Measurements from ENCODE around the gene HADHB.

Gene HADHB

DNA sequence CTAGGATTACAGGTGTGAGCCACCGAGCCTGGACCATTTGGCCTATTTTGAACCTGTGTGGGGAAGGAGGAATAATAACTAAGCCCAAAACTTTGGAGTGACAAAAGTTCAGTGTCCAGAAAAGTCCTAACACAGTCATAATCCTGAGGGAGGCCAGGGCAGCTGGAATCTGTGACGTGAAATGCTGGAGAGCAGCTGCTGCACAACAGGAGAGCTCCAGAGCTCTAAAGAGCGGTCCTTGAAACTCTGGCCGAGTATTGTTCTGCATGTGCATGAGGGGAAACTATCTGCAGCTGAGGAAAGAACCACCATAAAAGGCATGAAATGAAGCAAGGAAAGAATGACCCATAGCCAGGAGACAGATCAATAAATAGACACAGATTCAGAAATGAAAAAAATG lies 28.2 kb upstream of the HADHB start:
- Histone ChIP-seq H3K36me3 (ENCODE audit: low read length) (peaks cover 12% of the 10 kb centered on the region), H3K4me3 (ENCODE audit: insufficient read depth, low read length, poor library complexity, severe bottlenecking) (no peak overlapping the region), H3K9ac (ENCODE audit: low read length) (no peak overlapping the region), H3K27me3 (ENCODE audit: low read length) (no peaks in the 10 kb centered on the region), H3K9me2 (replicated peaks; ENCODE audit: insufficient read depth, low read length) (no peaks in the 10 kb centered on the region), H3K9me3 (ENCODE audit: insufficient read depth, low read length) (peaks cover 3% of the 10 kb centered on the region; the same call in 1 of the 2 replicates), H4K20me1 (ENCODE audit: low read depth, low read length) (no peaks in the 10 kb centered on the region), H3K27ac (ENCODE audit: low read depth, low read length) (no peak overlapping the region), H3K79me2 (ENCODE audit: insufficient read depth, low read length) (no peaks in the 10 kb centered on the region), H3K4me2 (ENCODE audit: low read depth, low read length, poor library complexity, severe bottlenecking) (no peak overlapping the region), H3F3A (ENCODE audit: insufficient read depth) (no peaks in the 10 kb centered on the region), H2AFZ (ENCODE audit: low read depth, low read length, severe bottlenecking) (no peak overlapping the region)
- no peak for TF ChIP-seq EZH2phosphoT487 (conservative IDR thresholded peaks at IDR 0.05; ENCODE audit: low read length)
- TF ChIP-seq, protein P1, sequence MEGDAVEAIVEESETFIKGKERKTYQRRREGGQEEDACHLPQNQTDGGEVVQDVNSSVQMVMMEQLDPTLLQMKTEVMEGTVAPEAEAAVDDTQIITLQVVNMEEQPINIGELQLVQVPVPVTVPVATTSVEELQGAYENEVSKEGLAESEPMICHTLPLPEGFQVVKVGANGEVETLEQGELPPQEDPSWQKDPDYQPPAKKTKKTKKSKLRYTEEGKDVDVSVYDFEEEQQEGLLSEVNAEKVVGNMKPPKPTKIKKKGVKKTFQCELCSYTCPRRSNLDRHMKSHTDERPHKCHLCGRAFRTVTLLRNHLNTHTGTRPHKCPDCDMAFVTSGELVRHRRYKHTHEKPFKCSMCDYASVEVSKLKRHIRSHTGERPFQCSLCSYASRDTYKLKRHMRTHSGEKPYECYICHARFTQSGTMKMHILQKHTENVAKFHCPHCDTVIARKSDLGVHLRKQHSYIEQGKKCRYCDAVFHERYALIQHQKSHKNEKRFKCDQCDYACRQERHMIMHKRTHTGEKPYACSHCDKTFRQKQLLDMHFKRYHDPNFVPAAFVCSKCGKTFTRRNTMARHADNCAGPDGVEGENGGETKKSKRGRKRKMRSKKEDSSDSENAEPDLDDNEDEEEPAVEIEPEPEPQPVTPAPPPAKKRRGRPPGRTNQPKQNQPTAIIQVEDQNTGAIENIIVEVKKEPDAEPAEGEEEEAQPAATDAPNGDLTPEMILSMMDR (IDR thresholded peaks at IDR 0.05; ENCODE audit: insufficient read depth, low read length, poor library complexity, severe bottlenecking): no peak

DNA sequence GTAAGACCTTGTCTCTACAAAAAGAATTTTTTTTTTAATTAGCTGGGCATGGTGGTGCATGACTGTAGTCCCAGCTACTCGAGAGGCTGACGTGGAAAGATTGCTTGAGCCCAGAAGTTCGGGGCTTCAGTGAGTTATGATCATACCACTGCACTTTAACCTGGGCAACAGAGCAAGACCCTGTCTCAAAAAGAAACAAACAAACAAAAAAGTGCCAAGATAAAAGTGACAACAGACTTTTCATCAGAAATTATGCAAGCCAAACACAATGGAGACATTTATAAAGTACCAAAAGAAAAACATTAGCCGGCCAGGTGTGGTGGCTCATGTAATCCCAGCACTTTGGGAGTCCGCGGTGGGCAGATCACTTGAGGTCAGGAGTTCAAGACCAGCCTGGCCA lies 27.0 kb upstream of the HADHB start:
- TF ChIP-seq, protein P1 (IDR thresholded peaks at IDR 0.05; ENCODE audit: insufficient read depth, low read length, poor library complexity, severe bottlenecking): no peak
- TF ChIP-seq EZH2phosphoT487 (conservative IDR thresholded peaks at IDR 0.05; ENCODE audit: low read length): no peak

DNA sequence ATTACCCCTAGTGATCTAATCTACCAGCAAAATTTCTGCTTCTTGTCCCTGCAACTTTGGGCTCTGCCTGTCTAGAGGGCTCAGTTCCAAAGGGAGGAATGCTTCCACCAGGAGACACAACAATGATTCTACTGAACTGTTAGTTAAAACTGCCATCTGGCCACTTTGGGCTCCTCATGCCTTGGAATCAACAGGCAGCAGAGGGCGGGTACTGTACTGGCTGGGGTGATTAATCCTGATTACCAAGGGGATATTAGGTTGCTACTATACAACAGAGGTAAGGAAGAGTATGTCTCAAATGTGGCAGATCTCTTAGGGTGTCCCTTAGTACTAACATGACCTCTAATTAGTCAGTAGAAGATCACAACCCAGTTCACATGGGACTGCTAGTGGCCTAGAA lies 21.7 kb upstream of the HADHB start:
- H2AFZ ChIP-seq (ENCODE audit: low read depth, low read length, severe bottlenecking): no peak overlapping the region
- H3K9ac ChIP-seq (ENCODE audit: low read length): no peak overlapping the region
- TF ChIP-seq, protein P1 (IDR thresholded peaks at IDR 0.05; ENCODE audit: insufficient read depth, low read length, poor library complexity, severe bottlenecking): no peak
- no peak for TF ChIP-seq EZH2phosphoT487 (conservative IDR thresholded peaks at IDR 0.05; ENCODE audit: low read length)
- no peaks in the 10 kb centered on the region for H3F3A ChIP-seq (ENCODE audit: insufficient read depth)
- no peak overlapping the region for H3K4me2 ChIP-seq (ENCODE audit: low read depth, low read length, poor library complexity, severe bottlenecking)
- peaks cover 31% of the 10 kb centered on the region for H3K36me3 ChIP-seq (ENCODE audit: low read length)
- peaks cover 2% of the 10 kb centered on the region; the same call in 1 of the 2 replicates for H3K9me3 ChIP-seq (ENCODE audit: insufficient read depth, low read length)
- H4K20me1 ChIP-seq (ENCODE audit: low read depth, low read length): no peaks in the 10 kb centered on the region
- H3K27me3 ChIP-seq (ENCODE audit: low read length): no peaks in the 10 kb centered on the region
- H3K9me2 ChIP-seq (replicated peaks; ENCODE audit: insufficient read depth, low read length): no peaks in the 10 kb centered on the region
- H3K4me3 ChIP-seq (ENCODE audit: insufficient read depth, low read length, poor library complexity, severe bottlenecking): no peak overlapping the region
- H3K79me2 ChIP-seq (ENCODE audit: insufficient read depth, low read length): no peaks in the 10 kb centered on the region
- no peak overlapping the region for H3K27ac ChIP-seq (ENCODE audit: low read depth, low read length)

More for the DNA sequence above, 27.0 kb upstream of the HADHB start:
- H3K36me3 ChIP-seq (ENCODE audit: low read length): peaks cover 10% of the 10 kb centered on the region
- H3K27me3 ChIP-seq (ENCODE audit: low read length): no peaks in the 10 kb centered on the region
- H4K20me1 ChIP-seq (ENCODE audit: low read depth, low read length): no peaks in the 10 kb centered on the region
- no peaks in the 10 kb centered on the region for H3K9me2 ChIP-seq (replicated peaks; ENCODE audit: insufficient read depth, low read length)
- no peak overlapping the region for H3K4me3 ChIP-seq (ENCODE audit: insufficient read depth, low read length, poor library complexity, severe bottlenecking)
- no peaks in the 10 kb centered on the region for H3F3A ChIP-seq (ENCODE audit: insufficient read depth)
- H3K9me3 ChIP-seq (ENCODE audit: insufficient read depth, low read length): peaks cover 3% of the 10 kb centered on the region; the same call in 1 of the 2 replicates
- no peak overlapping the region for H2AFZ ChIP-seq (ENCODE audit: low read depth, low read length, severe bottlenecking)
- H3K4me2 ChIP-seq (ENCODE audit: low read depth, low read length, poor library complexity, severe bottlenecking): no peak overlapping the region
- no peak overlapping the region for H3K27ac ChIP-seq (ENCODE audit: low read depth, low read length)
- no peaks in the 10 kb centered on the region for H3K79me2 ChIP-seq (ENCODE audit: insufficient read depth, low read length)
- no peak overlapping the region for H3K9ac ChIP-seq (ENCODE audit: low read length)

Measured in SU-DHL-6 (cell line).